Endodermal cell (in vitro differentiated cells): ENCODE results near the gene IFNL1. TPM values are rescaled to one million over a fixed set of nuclear protein-coding genes. Genes with fewer than 3 reads are reported as not detected.

Experiments used
- DNase-seq: peaks from one replicate; pipeline ENCODE4 v3.0.0-alpha.2; 2017
- H3K27ac ChIP-seq: 2 replicates; pipeline ENCODE4 v1.5.1; 2013; ENCODE audit warnings: mild to moderate bottlenecking, low read depth, low read length, moderate library complexity
- H3K27me3 ChIP-seq: 2 replicates; pipeline ENCODE4 v1.6.1; 2013; ENCODE audit warnings: mild to moderate bottlenecking, low read length, moderate library complexity; ENCODE audit not compliant: insufficient read depth, control insufficient read depth, poor library complexity, severe bottlenecking
- H3K36me3 ChIP-seq: 2 replicates; pipeline ENCODE4 v1.7.0; 2013; ENCODE audit warnings: mild to moderate bottlenecking, low read length, moderate library complexity; ENCODE audit not compliant: control insufficient read depth, insufficient read depth
- H3K4me1 ChIP-seq: one replicate; pipeline ENCODE4 v1.7.0; 2013; ENCODE audit warnings: low read length; ENCODE audit not compliant: control insufficient read depth, insufficient read depth
- H3K4me3 ChIP-seq: 2 replicates; pipeline ENCODE4 v1.5.1; 2013; ENCODE audit warnings: mild to moderate bottlenecking, low read length, moderate library complexity
- H3K9ac ChIP-seq: 2 replicates; pipeline ENCODE4 v1.6.1; 2013; ENCODE audit warnings: mild to moderate bottlenecking, low read length, moderate library complexity; ENCODE audit not compliant: poor library complexity, severe bottlenecking; ENCODE audit errors: extremely low read depth
- H3K9me3 ChIP-seq: 2 replicates; pipeline ENCODE4 v1.6.1; 2013; ENCODE audit warnings: mild to moderate bottlenecking, low read length, moderate library complexity; ENCODE audit not compliant: control insufficient read depth
- H3K27ac Mint-ChIP-seq: 2 replicates; pipeline ENCODE4 v1.8.0; 2020; ENCODE audit warnings: mixed read lengths
- H3K27me3 Mint-ChIP-seq: 2 replicates; pipeline ENCODE4 v1.8.0; 2021; ENCODE audit warnings: mild to moderate bottlenecking, mixed read lengths; ENCODE audit not compliant: insufficient read depth
- H3K36me3 Mint-ChIP-seq: 2 replicates; pipeline ENCODE4 v1.8.0; 2020; ENCODE audit warnings: low read depth, mixed read lengths
- H3K4me1 Mint-ChIP-seq: 2 replicates; pipeline ENCODE4 v1.8.0; 2020; ENCODE audit warnings: mixed read lengths
- H3K4me3 Mint-ChIP-seq: 2 replicates; pipeline ENCODE4 v1.8.0; 2020; ENCODE audit warnings: mild to moderate bottlenecking, moderate library complexity, mixed read lengths
- H3K9me3 Mint-ChIP-seq: 2 replicates; pipeline ENCODE4 v1.8.0; 2020; ENCODE audit warnings: mild to moderate bottlenecking, mixed read lengths
- WGBS, 2 experiments: methylation state at CpG; one replicate each; pipeline versions ENCODE4 v1.1.5 to v1.1.7; 2013; ENCODE audit warnings: missing lambda C conversion rate in 2 of 2, mixed read lengths in 1 of 2; ENCODE audit not compliant: insufficient coverage in 1 of 2, insufficient read length in 1 of 2; 5-methylcytosine and 5-hydroxymethylcytosine counted together
- total RNA-seq, 2 donors: library from RNA; stranded (reverse); fragmentation: NEBNext Ultra II Directional in 1 of 2; extraction: Animal tissue kit (Norgen Biotek cat#: 25700) in 1 of 2; gene quantifications; 2 replicates in 1 of 2; 3 replicates in 1 of 2; pipeline ENCODE4 v1.2.1, GENCODE V29; 2021
- TF ChIP-seq, protein P1 (sequence below): fragments of 200-600 bp; sonication (generic); conservative IDR thresholded peaks from 2 replicates; pipeline ENCODE4 v1.5.0; 2021; ENCODE audit warnings: antibody characterized with exemption, mild to moderate bottlenecking

Gene IFNL1
- total RNA-seq, 2 donors from 2014 or later = not detected

DNA sequence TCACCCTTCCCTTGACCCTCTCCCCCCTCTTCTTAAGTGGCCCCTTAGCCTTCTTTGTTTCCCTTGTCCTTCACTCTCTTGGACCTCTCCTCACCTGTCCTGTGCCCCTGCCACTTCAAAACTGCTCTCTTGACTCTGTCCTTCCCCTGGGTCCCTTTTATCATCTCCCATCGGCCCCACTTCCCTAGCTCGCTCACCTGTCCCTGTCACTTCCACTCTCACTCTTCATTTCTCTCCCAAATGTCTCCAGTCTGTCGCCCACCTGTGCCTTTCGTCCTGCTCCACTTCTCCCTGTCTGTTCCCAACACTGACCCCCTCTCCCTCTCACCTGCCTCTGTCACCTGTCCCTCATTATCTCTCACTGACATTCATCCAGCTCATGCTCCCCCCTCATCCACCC is 699 bp downstream of the IFNL1 start:
- Histone ChIP-seq H3K4me3 (no peak overlapping the region), H3K9me3 (no peaks in the 10 kb centered on the region), H3K36me3 (no peaks in the 10 kb centered on the region), H3K4me1 (no peaks in the 10 kb centered on the region), H3K27me3 (peaks cover 20% of the 10 kb centered on the region), H3K9ac (no peak overlapping the region), H3K27ac (no peak overlapping the region)
- peaks cover 24% of the 10 kb centered on the region for H3K27me3 Mint-ChIP-seq
- H3K9me3 Mint-ChIP-seq = no peaks in the 10 kb centered on the region
- no peak overlapping the region for H3K27ac Mint-ChIP-seq
- DNase-seq = no peak
- no peaks in the 10 kb centered on the region for H3K36me3 Mint-ChIP-seq
- H3K4me1 Mint-ChIP-seq = no peaks in the 10 kb centered on the region
- H3K4me3 Mint-ChIP-seq = no peak overlapping the region
- TF ChIP-seq, protein P1, sequence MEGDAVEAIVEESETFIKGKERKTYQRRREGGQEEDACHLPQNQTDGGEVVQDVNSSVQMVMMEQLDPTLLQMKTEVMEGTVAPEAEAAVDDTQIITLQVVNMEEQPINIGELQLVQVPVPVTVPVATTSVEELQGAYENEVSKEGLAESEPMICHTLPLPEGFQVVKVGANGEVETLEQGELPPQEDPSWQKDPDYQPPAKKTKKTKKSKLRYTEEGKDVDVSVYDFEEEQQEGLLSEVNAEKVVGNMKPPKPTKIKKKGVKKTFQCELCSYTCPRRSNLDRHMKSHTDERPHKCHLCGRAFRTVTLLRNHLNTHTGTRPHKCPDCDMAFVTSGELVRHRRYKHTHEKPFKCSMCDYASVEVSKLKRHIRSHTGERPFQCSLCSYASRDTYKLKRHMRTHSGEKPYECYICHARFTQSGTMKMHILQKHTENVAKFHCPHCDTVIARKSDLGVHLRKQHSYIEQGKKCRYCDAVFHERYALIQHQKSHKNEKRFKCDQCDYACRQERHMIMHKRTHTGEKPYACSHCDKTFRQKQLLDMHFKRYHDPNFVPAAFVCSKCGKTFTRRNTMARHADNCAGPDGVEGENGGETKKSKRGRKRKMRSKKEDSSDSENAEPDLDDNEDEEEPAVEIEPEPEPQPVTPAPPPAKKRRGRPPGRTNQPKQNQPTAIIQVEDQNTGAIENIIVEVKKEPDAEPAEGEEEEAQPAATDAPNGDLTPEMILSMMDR = no peak
- 83 to 93% methylated on average over 4 of the region's 4 CpGs for WGBS, 2 experiments

DNA sequence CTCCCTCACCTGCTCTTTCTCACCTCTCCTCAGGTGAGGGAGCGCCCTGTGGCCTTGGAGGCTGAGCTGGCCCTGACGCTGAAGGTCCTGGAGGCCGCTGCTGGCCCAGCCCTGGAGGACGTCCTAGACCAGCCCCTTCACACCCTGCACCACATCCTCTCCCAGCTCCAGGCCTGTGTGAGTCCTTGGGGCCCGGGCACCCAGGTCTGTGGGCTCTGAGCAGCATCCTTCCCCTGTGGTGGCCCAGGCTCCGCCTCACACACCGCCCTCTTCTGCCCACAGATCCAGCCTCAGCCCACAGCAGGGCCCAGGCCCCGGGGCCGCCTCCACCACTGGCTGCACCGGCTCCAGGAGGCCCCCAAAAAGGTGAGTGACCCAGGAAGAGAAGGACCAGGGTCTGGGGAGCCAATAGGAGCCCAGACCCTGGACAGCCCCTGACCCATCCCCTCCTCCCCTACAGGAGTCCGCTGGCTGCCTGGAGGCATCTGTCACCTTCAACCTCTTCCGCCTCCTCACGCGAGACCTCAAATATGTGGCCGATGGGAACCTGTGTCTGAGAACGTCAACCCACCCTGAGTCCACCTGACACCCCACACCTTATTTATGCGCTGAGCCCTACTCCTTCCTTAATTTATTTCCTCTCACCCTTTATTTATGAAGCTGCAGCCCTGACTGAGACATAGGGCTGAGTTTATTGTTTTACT is 1.9 kb downstream of the IFNL1 start:
- Mint-ChIP-seq H3K9me3 (no peaks in the 10 kb centered on the region), H3K27me3 (peaks cover 24% of the 10 kb centered on the region), H3K27ac (no peak overlapping the region), H3K36me3 (no peaks in the 10 kb centered on the region), H3K4me1 (no peaks in the 10 kb centered on the region), H3K4me3 (no peak overlapping the region)
- DNase-seq = no peak
- H3K27me3 ChIP-seq = peaks cover 15% of the 10 kb centered on the region
- no peaks in the 10 kb centered on the region for H3K36me3 ChIP-seq
- no peaks in the 10 kb centered on the region for H3K9me3 ChIP-seq
- WGBS, 2 experiments = 88% methylated on average over 6 to 17 of the region's 17 CpGs
- no peak overlapping the region for H3K4me3 ChIP-seq
- H3K4me1 ChIP-seq = no peaks in the 10 kb centered on the region
- TF ChIP-seq, protein P1 = no peak
- no peak overlapping the region for H3K27ac ChIP-seq
- H3K9ac ChIP-seq = no peak overlapping the region

DNA sequence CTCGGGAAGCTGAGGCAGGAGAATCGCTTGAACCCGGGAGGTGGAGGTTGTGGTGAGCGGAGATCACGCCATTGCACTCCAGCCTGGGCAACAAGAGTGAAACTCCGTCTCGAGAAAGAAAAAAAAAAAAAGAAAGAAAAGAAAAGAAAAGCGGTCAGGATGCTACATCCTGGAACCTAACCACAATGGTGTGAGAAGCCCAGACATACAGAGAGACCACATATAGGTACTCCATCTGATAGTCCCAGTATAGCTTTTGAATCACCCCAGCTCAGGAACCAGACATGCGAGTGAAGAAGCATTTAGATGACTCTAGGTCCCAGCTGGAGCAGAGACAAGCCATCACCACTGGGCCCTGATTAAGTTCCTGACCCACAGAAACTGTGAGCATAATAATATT is 3.2 kb downstream of the IFNL1 start:
- WGBS, 2 experiments = 92 to 94% methylated on average over 7 to 9 of the region's 9 CpGs
- H3K9ac ChIP-seq = no peak overlapping the region
- Mint-ChIP-seq H3K9me3 (no peaks in the 10 kb centered on the region), H3K27ac (no peak overlapping the region), H3K27me3 (peaks cover 20% of the 10 kb centered on the region), H3K4me3 (no peak overlapping the region), H3K4me1 (peaks cover 2% of the 10 kb centered on the region), H3K36me3 (no peaks in the 10 kb centered on the region)
- TF ChIP-seq, protein P1 = no peak
- H3K4me1 ChIP-seq = no peaks in the 10 kb centered on the region
- no peak for DNase-seq
- H3K27ac ChIP-seq = no peak overlapping the region
- H3K27me3 ChIP-seq = peaks cover 1% of the 10 kb centered on the region
- no peaks in the 10 kb centered on the region for H3K36me3 ChIP-seq
- H3K4me3 ChIP-seq = no peak overlapping the region
- no peaks in the 10 kb centered on the region for H3K9me3 ChIP-seq
